ENCODE measurements around the gene PLVAP.

Gene PLVAP

DNA sequence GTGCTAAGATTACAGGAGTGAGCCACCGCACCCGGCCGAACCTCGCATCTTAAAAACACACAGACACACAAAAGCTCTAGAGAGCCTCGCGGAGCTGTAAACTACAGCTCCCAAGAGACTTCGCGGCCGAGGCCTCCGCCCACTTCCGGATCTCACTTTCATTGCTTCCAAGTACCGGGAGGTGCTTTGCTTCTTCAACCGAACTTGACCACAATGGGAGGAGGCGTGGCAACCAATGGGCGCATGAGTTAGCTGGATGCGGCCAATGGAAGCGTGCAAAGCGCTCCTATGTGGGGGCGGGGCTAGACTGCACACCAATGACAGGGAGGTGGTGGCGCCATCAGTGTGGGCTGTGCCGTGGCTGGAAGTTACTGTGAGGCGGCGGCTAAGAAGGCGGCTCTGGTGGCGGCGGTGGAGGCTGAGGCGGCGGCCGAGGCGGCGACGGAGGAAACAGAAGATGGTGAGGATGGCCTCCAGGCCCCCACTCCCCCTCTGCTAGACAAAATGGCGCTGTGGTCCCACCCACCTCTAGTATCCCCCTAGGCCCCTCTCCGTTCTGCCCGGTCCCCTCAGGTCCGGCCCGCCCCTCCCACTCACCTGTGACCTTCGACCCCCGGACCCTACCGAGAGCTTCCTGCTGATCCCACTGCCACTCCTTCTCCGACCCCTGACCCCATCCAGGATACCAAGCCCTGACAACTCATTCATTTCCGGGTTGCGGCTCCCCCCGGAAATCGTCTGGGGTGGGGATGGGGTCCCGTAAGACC lies 67.8 kb downstream of the PLVAP start, which contains the start of gene DDA1:
DDA1 (plus strand) TSS at position 366 of the 767 bp plus-strand sequence; CDS start at position 458, 92 bp downstream.
- TF ChIP-seq, protein P1, sequence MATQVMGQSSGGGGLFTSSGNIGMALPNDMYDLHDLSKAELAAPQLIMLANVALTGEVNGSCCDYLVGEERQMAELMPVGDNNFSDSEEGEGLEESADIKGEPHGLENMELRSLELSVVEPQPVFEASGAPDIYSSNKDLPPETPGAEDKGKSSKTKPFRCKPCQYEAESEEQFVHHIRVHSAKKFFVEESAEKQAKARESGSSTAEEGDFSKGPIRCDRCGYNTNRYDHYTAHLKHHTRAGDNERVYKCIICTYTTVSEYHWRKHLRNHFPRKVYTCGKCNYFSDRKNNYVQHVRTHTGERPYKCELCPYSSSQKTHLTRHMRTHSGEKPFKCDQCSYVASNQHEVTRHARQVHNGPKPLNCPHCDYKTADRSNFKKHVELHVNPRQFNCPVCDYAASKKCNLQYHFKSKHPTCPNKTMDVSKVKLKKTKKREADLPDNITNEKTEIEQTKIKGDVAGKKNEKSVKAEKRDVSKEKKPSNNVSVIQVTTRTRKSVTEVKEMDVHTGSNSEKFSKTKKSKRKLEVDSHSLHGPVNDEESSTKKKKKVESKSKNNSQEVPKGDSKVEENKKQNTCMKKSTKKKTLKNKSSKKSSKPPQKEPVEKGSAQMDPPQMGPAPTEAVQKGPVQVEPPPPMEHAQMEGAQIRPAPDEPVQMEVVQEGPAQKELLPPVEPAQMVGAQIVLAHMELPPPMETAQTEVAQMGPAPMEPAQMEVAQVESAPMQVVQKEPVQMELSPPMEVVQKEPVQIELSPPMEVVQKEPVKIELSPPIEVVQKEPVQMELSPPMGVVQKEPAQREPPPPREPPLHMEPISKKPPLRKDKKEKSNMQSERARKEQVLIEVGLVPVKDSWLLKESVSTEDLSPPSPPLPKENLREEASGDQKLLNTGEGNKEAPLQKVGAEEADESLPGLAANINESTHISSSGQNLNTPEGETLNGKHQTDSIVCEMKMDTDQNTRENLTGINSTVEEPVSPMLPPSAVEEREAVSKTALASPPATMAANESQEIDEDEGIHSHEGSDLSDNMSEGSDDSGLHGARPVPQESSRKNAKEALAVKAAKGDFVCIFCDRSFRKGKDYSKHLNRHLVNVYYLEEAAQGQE (IDR thresholded peaks at IDR 0.05; ENCODE audit: insufficient read depth in 1 of 2, low read depth in 2 of 2, low read length in 2 of 2) = no peak
- TF ChIP-seq POLR2AphosphoS5 (IDR thresholded peaks at IDR 0.05; ENCODE audit: low read depth, low read length) = peak; percentile 70
- TF ChIP-seq TAF1 (IDR thresholded peaks at IDR 0.05; ENCODE audit: borderline replicate concordance, insufficient read depth, low read length) = peak; percentile 80

DNA sequence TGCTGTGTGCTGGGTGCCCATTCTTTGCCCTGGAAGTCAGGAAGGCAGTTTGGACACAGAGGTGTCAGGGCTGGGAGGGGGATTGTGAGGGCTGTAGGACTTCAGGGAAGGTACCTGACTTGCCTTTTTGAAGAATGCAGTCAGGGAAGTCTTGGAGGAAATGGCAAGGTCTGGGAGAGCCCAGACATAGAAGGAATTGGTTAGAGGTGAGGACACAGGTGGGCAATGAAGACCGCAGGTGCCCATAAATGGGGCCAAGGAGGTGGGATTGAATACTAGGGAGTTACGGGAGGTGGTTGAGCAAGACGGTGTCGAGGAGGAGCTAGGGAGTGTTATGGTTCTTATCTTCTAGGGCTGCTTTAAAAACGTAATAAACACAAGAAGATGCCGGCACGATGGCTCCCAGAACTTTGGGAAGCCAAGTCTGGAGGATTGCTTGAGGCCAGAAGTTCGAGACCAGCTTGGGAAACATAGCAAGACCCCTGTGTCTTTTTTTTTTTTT lies 69.2 kb downstream of the PLVAP start:
- TF ChIP-seq TAF1 (IDR thresholded peaks at IDR 0.05; ENCODE audit: borderline replicate concordance, insufficient read depth, low read length) (no peak), SIN3A (IDR thresholded peaks at IDR 0.05; ENCODE audit: borderline replicate concordance, insufficient read depth, low read length) (no peak), POLR2AphosphoS5 (IDR thresholded peaks at IDR 0.05; ENCODE audit: low read depth, low read length) (no peak), FOXP2 (optimal IDR thresholded peaks at IDR 0.05; ENCODE audit: borderline replicate concordance, extremely low read depth, extremely low read length, insufficient read depth) (no peak)
- TF ChIP-seq, protein P1 (IDR thresholded peaks at IDR 0.05; ENCODE audit: insufficient read depth in 1 of 2, low read depth in 2 of 2, low read length in 2 of 2) = no peak

- TF ChIP-seq, protein P1 (IDR thresholded peaks at IDR 0.05; ENCODE audit: insufficient read depth in 1 of 2, low read depth in 2 of 2, low read length in 2 of 2) = no peak
- TF ChIP-seq SIN3A (IDR thresholded peaks at IDR 0.05; ENCODE audit: borderline replicate concordance, insufficient read depth, low read length) (no peak), TAF1 (IDR thresholded peaks at IDR 0.05; ENCODE audit: borderline replicate concordance, insufficient read depth, low read length) (no peak), POLR2AphosphoS5 (IDR thresholded peaks at IDR 0.05; ENCODE audit: low read depth, low read length) (no peak), FOXP2 (optimal IDR thresholded peaks at IDR 0.05; ENCODE audit: borderline replicate concordance, extremely low read depth, extremely low read length, insufficient read depth) (no peak)
Measured at GRCh38 chr19:17306285-17306714, 70.8 kb downstream of the PLVAP start.

GRCh38 chr19:17305517-17306284 lies 71.4 kb downstream of the PLVAP start, which contains the start of gene MRPL34:
TSS of gene MRPL34 (plus strand) at chr19:17305872. CDS start at chr19:17305893, 21 bp downstream.
- no peak for TF ChIP-seq SIN3A (IDR thresholded peaks at IDR 0.05; ENCODE audit: borderline replicate concordance, insufficient read depth, low read length)
- TF ChIP-seq TAF1 (IDR thresholded peaks at IDR 0.05; ENCODE audit: borderline replicate concordance, insufficient read depth, low read length) = peak; percentile 75
- peak; percentile 74 for TF ChIP-seq POLR2AphosphoS5 (IDR thresholded peaks at IDR 0.05; ENCODE audit: low read depth, low read length)
- TF ChIP-seq FOXP2 (optimal IDR thresholded peaks at IDR 0.05; ENCODE audit: borderline replicate concordance, extremely low read depth, extremely low read length, insufficient read depth) = peak; percentile 93

DNA sequence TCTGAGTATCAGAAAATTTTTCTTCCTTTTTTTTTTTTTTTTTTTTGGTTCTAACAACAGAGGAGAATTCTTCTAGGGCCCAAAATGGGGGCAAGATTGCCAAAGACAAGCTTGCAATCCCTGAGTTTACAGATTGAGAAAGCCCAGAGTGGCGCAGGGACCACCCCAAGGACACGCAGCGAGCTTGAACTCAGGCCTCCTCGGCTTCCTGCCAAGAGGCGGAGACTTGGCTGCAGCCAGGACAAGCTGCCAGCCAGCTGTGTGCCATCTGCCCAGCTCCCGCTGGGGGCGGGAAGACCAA lies 72.0 kb downstream of the PLVAP start:
- TF ChIP-seq POLR2AphosphoS5 (IDR thresholded peaks at IDR 0.05; ENCODE audit: low read depth, low read length) (no peak), TAF1 (IDR thresholded peaks at IDR 0.05; ENCODE audit: borderline replicate concordance, insufficient read depth, low read length) (no peak), SIN3A (IDR thresholded peaks at IDR 0.05; ENCODE audit: borderline replicate concordance, insufficient read depth, low read length) (no peak), FOXP2 (optimal IDR thresholded peaks at IDR 0.05; ENCODE audit: borderline replicate concordance, extremely low read depth, extremely low read length, insufficient read depth) (no peak)
- TF ChIP-seq, protein P1 (IDR thresholded peaks at IDR 0.05; ENCODE audit: insufficient read depth in 1 of 2, low read depth in 2 of 2, low read length in 2 of 2) = no peak
